H9 (cell line): ENCODE measurements around the gene EPHA8. TPM values are rescaled to one million over a fixed set of nuclear protein-coding genes. Genes with fewer than 3 reads are reported as not detected.
A peak's percentile ranks its signal among the peaks of the same experiment; 100 is the strongest.

ENCODE experiments used
- DNase-seq: peaks from one replicate; pipeline ENCODE4 v3.0.0-alpha.2; 2017
- H2AFZ ChIP-seq: one replicate; pipeline ENCODE4 v1.6.1; 2013; ENCODE audit warnings: mild to moderate bottlenecking, low read length, control low read depth, moderate library complexity
- H2AK5ac ChIP-seq: 2 replicates; pipeline ENCODE4 v1.6.1; 2013; ENCODE audit warnings: low read length, control low read depth, mixed read lengths; ENCODE audit not compliant: insufficient read length
- H2BK120ac ChIP-seq: one replicate; pipeline ENCODE4 v1.6.1; 2013; ENCODE audit warnings: low read depth, mild to moderate bottlenecking, low read length, control low read depth, inconsistent platforms; ENCODE audit not compliant: poor library complexity, severe bottlenecking
- H2BK12ac ChIP-seq: 2 replicates; pipeline ENCODE4 v1.6.1; 2013; ENCODE audit warnings: low read length, control low read depth, mixed read lengths, low read depth; ENCODE audit not compliant: insufficient read length
- H2BK15ac ChIP-seq: 2 replicates; pipeline ENCODE4 v1.6.1; 2013; ENCODE audit warnings: low read depth, low read length, control low read depth
- H2BK20ac ChIP-seq: one replicate; pipeline ENCODE4 v1.6.1; 2013; ENCODE audit warnings: low read depth, mild to moderate bottlenecking, low read length, control low read depth, inconsistent platforms; ENCODE audit not compliant: poor library complexity, severe bottlenecking
- H2BK5ac ChIP-seq: 2 replicates; pipeline ENCODE4 v1.6.1; 2013; ENCODE audit warnings: low read length, control low read depth, mixed read lengths; ENCODE audit not compliant: insufficient read length
- H3K14ac ChIP-seq: 2 replicates; pipeline ENCODE4 v1.6.1; 2013; ENCODE audit warnings: low read length, control low read depth; ENCODE audit not compliant: insufficient read depth
- H3K18ac ChIP-seq: 2 replicates; pipeline ENCODE4 v1.6.1; 2013; ENCODE audit warnings: low read depth, mild to moderate bottlenecking, mixed read lengths, low read length, control low read depth; ENCODE audit not compliant: insufficient read length
- H3K23ac ChIP-seq: 2 replicates; pipeline ENCODE4 v1.6.1; 2013; ENCODE audit warnings: low read length, control low read depth, mixed read lengths, low read depth; ENCODE audit not compliant: insufficient read length
- H3K23me2 ChIP-seq: 2 replicates; pipeline ENCODE4 v1.6.1; 2013; ENCODE audit warnings: low read depth, mild to moderate bottlenecking, mixed read lengths, low read length, control low read depth; ENCODE audit not compliant: insufficient read length, poor library complexity, severe bottlenecking
- H3K27ac ChIP-seq: 2 replicates; pipeline ENCODE4 v1.5.1; 2013; ENCODE audit warnings: low read length, control low read depth, mixed read lengths, low read depth; ENCODE audit not compliant: insufficient read length
- H3K27me3 ChIP-seq: 2 replicates; pipeline ENCODE4 v1.6.1; 2013; ENCODE audit warnings: low read length, control low read depth, inconsistent platforms; ENCODE audit not compliant: insufficient read depth
- H3K4ac ChIP-seq: 2 replicates; pipeline ENCODE4 v1.6.1; 2013; ENCODE audit warnings: low read depth, mild to moderate bottlenecking, control low read depth, inconsistent platforms, low read length, moderate library complexity
- H3K4me1 ChIP-seq: 2 replicates; pipeline ENCODE4 v1.6.1; 2013; ENCODE audit warnings: low read length, control low read depth, inconsistent platforms; ENCODE audit not compliant: insufficient read depth
- H3K4me2 ChIP-seq: 2 replicates; pipeline ENCODE4 v1.6.1; 2013; ENCODE audit warnings: low read length, control low read depth, mixed read lengths; ENCODE audit not compliant: insufficient read length, insufficient read depth
- H3K56ac ChIP-seq: 2 replicates; pipeline ENCODE4 v1.6.1; 2013; ENCODE audit warnings: low read depth, mild to moderate bottlenecking, mixed read lengths, low read length, control low read depth; ENCODE audit not compliant: insufficient read length
- H3K79me1 ChIP-seq: 2 replicates; pipeline ENCODE4 v1.6.1; 2013; ENCODE audit warnings: low read depth, mild to moderate bottlenecking, moderate library complexity, low read length, control low read depth, inconsistent platforms; ENCODE audit not compliant: insufficient read depth, poor library complexity, severe bottlenecking
- H3K79me2 ChIP-seq: 2 replicates; pipeline ENCODE4 v1.6.1; 2013; ENCODE audit warnings: low read length, control low read depth, inconsistent platforms; ENCODE audit not compliant: insufficient read depth
- H3K9ac ChIP-seq: 2 replicates; pipeline ENCODE4 v1.6.1; 2013; ENCODE audit warnings: low read length, control low read depth, mixed read lengths; ENCODE audit not compliant: insufficient read length; ENCODE audit errors: extremely low read depth
- H3K9me3 ChIP-seq: one replicate; pipeline ENCODE4 v1.6.1; 2013; ENCODE audit warnings: low read depth, low read length, inconsistent platforms; ENCODE audit not compliant: control insufficient read depth
- H3T11ph ChIP-seq: one replicate; pipeline ENCODE4 v1.6.1; 2013; ENCODE audit warnings: mild to moderate bottlenecking, low read length, control low read depth, inconsistent platforms
- H4K20me1 ChIP-seq: one replicate; pipeline ENCODE4 v1.6.1; 2013; ENCODE audit not compliant: control insufficient read depth, insufficient read length, insufficient read depth
- H4K5ac ChIP-seq: 2 replicates; pipeline ENCODE4 v1.6.1; 2013; ENCODE audit warnings: low read depth, mild to moderate bottlenecking, mixed read lengths, low read length, control low read depth; ENCODE audit not compliant: insufficient read length
- H4K8ac ChIP-seq: replicated peaks from 2 replicates; pipeline ENCODE4 v1.6.1; 2013; ENCODE audit warnings: low read length, control low read depth, mixed read lengths, low read depth; ENCODE audit not compliant: insufficient read length
- H4K91ac ChIP-seq: 2 replicates; pipeline ENCODE4 v1.6.1; 2013; ENCODE audit warnings: low read depth, mild to moderate bottlenecking, moderate library complexity, mixed read lengths, low read length, control low read depth; ENCODE audit not compliant: insufficient read length
- H3K27ac Mint-ChIP-seq, 3 experiments: 2 replicates in 2 of 3; 3 replicates in 1 of 3; pipeline ENCODE4 v1.8.0; 2020 to 2021; ENCODE audit warnings: mixed read lengths in 3 of 3, mild to moderate bottlenecking in 1 of 3, moderate library complexity in 1 of 3
- H3K27me3 Mint-ChIP-seq: 2 replicates; pipeline ENCODE4 v1.8.0; 2021; ENCODE audit warnings: low read depth, mild to moderate bottlenecking, moderate library complexity, mixed read lengths
- H3K36me3 Mint-ChIP-seq, 3 experiments: 2 replicates in 2 of 3; 3 replicates in 1 of 3; pipeline ENCODE4 v1.8.0; 2020 to 2021; ENCODE audit warnings: low read depth in 3 of 3, mixed read lengths in 3 of 3; ENCODE audit not compliant: insufficient read depth in 1 of 3
- H3K4me1 Mint-ChIP-seq, 2 experiments: 2 replicates each; pipeline ENCODE4 v1.8.0; 2020; ENCODE audit warnings: mixed read lengths in 2 of 2
- H3K4me3 Mint-ChIP-seq, 2 experiments: 2 replicates in 1 of 2; 3 replicates in 1 of 2; pipeline ENCODE4 v1.8.0; 2020 to 2021; ENCODE audit warnings: mild to moderate bottlenecking in 2 of 2, mixed read lengths in 2 of 2, moderate library complexity in 1 of 2
- H3K9me3 Mint-ChIP-seq, 2 experiments: 2 replicates in 1 of 2; 3 replicates in 1 of 2; pipeline ENCODE4 v1.8.0; 2020; ENCODE audit warnings: mild to moderate bottlenecking in 2 of 2, mixed read lengths in 2 of 2, moderate library complexity in 1 of 2
- CTCF ChIP-seq: fragments of 200-600 bp; sonication (generic); conservative IDR thresholded peaks from 3 replicates; pipeline ENCODE4 v1.8.0; 2021; ENCODE audit warnings: antibody characterized with exemption, mild to moderate bottlenecking
- WGBS: extraction: QIAGEN DNeasy Blood & Tissue Kit; methylation state at CpG from one replicate; pipeline ENCODE4 v1.1.7; 2013; ENCODE audit warnings: missing lambda C conversion rate, low lambda C conversion rate, mixed read lengths; ENCODE audit not compliant: insufficient read length; ENCODE audit errors: extremely low coverage; 5-methylcytosine and 5-hydroxymethylcytosine counted together
- total RNA-seq: library from RNA; stranded (reverse); gene quantifications from 2 replicates; pipeline ENCODE4 v1.2.1, GENCODE V29; 2021

Gene EPHA8
- total RNA-seq, 1 experiment from 2014 or later, result 3.4 TPM

- H2AFZ ChIP-seq, result no peak overlapping the region
- no peak overlapping the region for H3T11ph ChIP-seq
- H3K4ac ChIP-seq, result no peak overlapping the region
- H3K9me3 ChIP-seq, result no peaks in the 10 kb centered on the region
- no peak for TF ChIP-seq CTCF
- H3K23ac ChIP-seq, result no peak overlapping the region
- no peak overlapping the region for H2BK20ac ChIP-seq
- H2BK120ac ChIP-seq, result no peak overlapping the region
- H4K5ac ChIP-seq, result no peak overlapping the region
- no peaks in the 10 kb centered on the region for H3K4me1 Mint-ChIP-seq
- H3K23me2 ChIP-seq, result no peaks in the 10 kb centered on the region
- H3K4me1 ChIP-seq, result no peaks in the 10 kb centered on the region
- no peak overlapping the region for H3K56ac ChIP-seq
- no peaks in the 10 kb centered on the region for H3K36me3 Mint-ChIP-seq
- H2BK15ac ChIP-seq, result no peak overlapping the region
- peak overlapping the region in 1 of 3 experiments; percentile 7; a peak in 1 of 7 replicates for H3K27ac Mint-ChIP-seq
- no peak overlapping the region for H2AK5ac ChIP-seq
- H4K91ac ChIP-seq, result no peak overlapping the region
- no CpG with 5 or more reads among the region's 7 CpGs for WGBS
- no peaks in the 10 kb centered on the region for H4K20me1 ChIP-seq
- H3K27me3 Mint-ChIP-seq, result peaks cover 16% of the 10 kb centered on the region
- no peaks in the 10 kb centered on the region for H3K9me3 Mint-ChIP-seq
- H3K79me2 ChIP-seq, result no peaks in the 10 kb centered on the region
- H3K79me1 ChIP-seq, result no peaks in the 10 kb centered on the region
- H3K27me3 ChIP-seq, result no peaks in the 10 kb centered on the region
- no peak overlapping the region for H2BK12ac ChIP-seq
- no peak overlapping the region for H3K14ac ChIP-seq
- no peak overlapping the region for H3K4me2 ChIP-seq
- no peak for DNase-seq
- no peak overlapping the region for H3K27ac ChIP-seq
- H3K9ac ChIP-seq, result no peak overlapping the region
- H3K4me3 Mint-ChIP-seq, result no peak overlapping the region
- H3K18ac ChIP-seq, result no peak overlapping the region
- H4K8ac ChIP-seq, result no peak overlapping the region
- H2BK5ac ChIP-seq, result no peak overlapping the region
Measured at GRCh38 chr1:22645931-22646330, 82.6 kb downstream of the EPHA8 start.
